DND-41 (cell line): ENCODE measurements around the gene TSPAN1.

ENCODE experiments used
- EZH2 ChIP-seq: IDR thresholded peaks from 3 replicates; pipeline ENCODE4 v1.6.1; 2012; ENCODE audit warnings: borderline replicate concordance, low read depth, mild to moderate bottlenecking, moderate library complexity, low read length, inconsistent platforms; ENCODE audit not compliant: severe bottlenecking
- TF ChIP-seq, protein P1 (sequence below): IDR thresholded peaks from 2 replicates; pipeline ENCODE4 v1.5.1; 2012; ENCODE audit warnings: borderline replicate concordance, low read length, moderate library complexity, mild to moderate bottlenecking; ENCODE audit not compliant: poor library complexity, severe bottlenecking; ENCODE audit errors: extremely low read depth

GRCh38 chr1:46219551-46220520 lies 44.9 kb downstream of the TSPAN1 start:
- TF ChIP-seq, protein P1, sequence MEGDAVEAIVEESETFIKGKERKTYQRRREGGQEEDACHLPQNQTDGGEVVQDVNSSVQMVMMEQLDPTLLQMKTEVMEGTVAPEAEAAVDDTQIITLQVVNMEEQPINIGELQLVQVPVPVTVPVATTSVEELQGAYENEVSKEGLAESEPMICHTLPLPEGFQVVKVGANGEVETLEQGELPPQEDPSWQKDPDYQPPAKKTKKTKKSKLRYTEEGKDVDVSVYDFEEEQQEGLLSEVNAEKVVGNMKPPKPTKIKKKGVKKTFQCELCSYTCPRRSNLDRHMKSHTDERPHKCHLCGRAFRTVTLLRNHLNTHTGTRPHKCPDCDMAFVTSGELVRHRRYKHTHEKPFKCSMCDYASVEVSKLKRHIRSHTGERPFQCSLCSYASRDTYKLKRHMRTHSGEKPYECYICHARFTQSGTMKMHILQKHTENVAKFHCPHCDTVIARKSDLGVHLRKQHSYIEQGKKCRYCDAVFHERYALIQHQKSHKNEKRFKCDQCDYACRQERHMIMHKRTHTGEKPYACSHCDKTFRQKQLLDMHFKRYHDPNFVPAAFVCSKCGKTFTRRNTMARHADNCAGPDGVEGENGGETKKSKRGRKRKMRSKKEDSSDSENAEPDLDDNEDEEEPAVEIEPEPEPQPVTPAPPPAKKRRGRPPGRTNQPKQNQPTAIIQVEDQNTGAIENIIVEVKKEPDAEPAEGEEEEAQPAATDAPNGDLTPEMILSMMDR: no peak
- TF ChIP-seq EZH2: no peak
